Measurements from ENCODE around the gene SPATA16. TPM values are rescaled to one million over a fixed set of nuclear protein-coding genes. Genes with fewer than 3 reads are reported as not detected.
"Not testable (repeated sequence)": the region's sequence is repeated elsewhere in the genome, so short reads cannot be mapped to it uniquely, and the experiment has no call there.

SPATA16 gene
- total RNA-seq, 1 experiment from 2014 or later, result not detected

- peak; percentile 78 for DNase-seq (ENCODE audit: low read depth)
Measured at GRCh38 chr3:173065543-173065981, 75.5 kb downstream of the SPATA16 start.

- no peak for DNase-seq (ENCODE audit: low read depth)
Measured at GRCh38 chr3:173064631-173065030, 76.4 kb downstream of the SPATA16 start.

- DNase-seq (ENCODE audit: low read depth), result no peak
Measured at GRCh38 chr3:173058229-173058628, 82.8 kb downstream of the SPATA16 start.

- no peak for DNase-seq (ENCODE audit: low read depth)
Measured at GRCh38 chr3:173055228-173055933, 85.7 kb downstream of the SPATA16 start.

GRCh38 chr3:173049360-173049759 is 91.7 kb downstream of the SPATA16 start:
- no peak for DNase-seq (ENCODE audit: low read depth)

- no peak for DNase-seq (ENCODE audit: low read depth)
Measured at GRCh38 chr3:173045770-173046382, 95.2 kb downstream of the SPATA16 start.

GRCh38 chr3:173044998-173045397 is 96.0 kb downstream of the SPATA16 start:
- no peak for DNase-seq (ENCODE audit: low read depth)

- no peak for DNase-seq (ENCODE audit: low read depth)
Measured at GRCh38 chr3:173043757-173044156, 97.3 kb downstream of the SPATA16 start.

GRCh38 chr3:173038484-173038871 is 102.6 kb downstream of the SPATA16 start:
- no peak for DNase-seq (ENCODE audit: low read depth)

- DNase-seq (ENCODE audit: low read depth), result peak; percentile 5
Measured at GRCh38 chr3:173037840-173038483, 103.1 kb downstream of the SPATA16 start.

GRCh38 chr3:173030273-173030672 is 110.8 kb downstream of the SPATA16 start:
- DNase-seq (ENCODE audit: low read depth), result no peak

GRCh38 chr3:173028351-173028750 is 112.7 kb downstream of the SPATA16 start:
- DNase-seq (ENCODE audit: low read depth), result no peak

GRCh38 chr3:173027429-173027828 is 113.6 kb downstream of the SPATA16 start:
- DNase-seq (ENCODE audit: low read depth), result no peak

GRCh38 chr3:173025941-173026340 is 115.1 kb downstream of the SPATA16 start:
- DNase-seq (ENCODE audit: low read depth), result no peak

- DNase-seq (ENCODE audit: low read depth), result no peak
Measured at GRCh38 chr3:173021547-173022185, 119.4 kb downstream of the SPATA16 start.

GRCh38 chr3:173020128-173020527 is 120.9 kb downstream of the SPATA16 start:
- not testable (repeated sequence) for DNase-seq (ENCODE audit: low read depth)

GRCh38 chr3:173019378-173019777 is 121.7 kb downstream of the SPATA16 start:
- no peak for DNase-seq (ENCODE audit: low read depth)

- DNase-seq (ENCODE audit: low read depth), result no peak
Measured at GRCh38 chr3:173018758-173019157, 122.3 kb downstream of the SPATA16 start.

- DNase-seq (ENCODE audit: low read depth), result no peak
Measured at GRCh38 chr3:173013219-173013832, 127.7 kb downstream of the SPATA16 start.

- no peak for DNase-seq (ENCODE audit: low read depth)
Measured at GRCh38 chr3:173009410-173009809, 131.6 kb downstream of the SPATA16 start.

- no peak for DNase-seq (ENCODE audit: low read depth)
Measured at GRCh38 chr3:173008978-173009377, 132.1 kb downstream of the SPATA16 start.
